Tibial nerve (tissue), 4 donors: ENCODE data around the gene GABRB1.

ENCODE experiments used
- CTCF ChIP-seq, 5 experiments: fragments of 200-600 bp in 3 of 5; fragments of 450-650 bp in 2 of 5; sonication (generic) in 3 of 5; IDR thresholded peaks; one replicate each; pipeline ENCODE4 v1.5.1; 2016 to 2019; ENCODE audit warnings: antibody characterized with exemption in 5 of 5, mild to moderate bottlenecking in 3 of 5, moderate library complexity in 2 of 5
- EP300 ChIP-seq, 2 donors: sonication (generic); formaldehyde crosslinking; IDR thresholded peaks; one replicate each; pipeline ENCODE4 v1.6.1; 2017; ENCODE audit warnings: antibody characterized with exemption in 2 of 2, mild to moderate bottlenecking in 1 of 2
- POLR2A ChIP-seq, 2 donors: fragments of 450-650 bp; IDR thresholded peaks; one replicate each; pipeline ENCODE4 v1.6.1; 2017; ENCODE audit warnings: antibody characterized with exemption in 2 of 2, mild to moderate bottlenecking in 2 of 2, moderate library complexity in 2 of 2

GRCh38 chr4:47075262-47075661 lies 43.9 kb downstream of the GABRB1 start:
- no peak for TF ChIP-seq EP300 (IDR thresholded peaks at IDR 0.05)
- no peak for TF ChIP-seq CTCF (IDR thresholded peaks at IDR 0.05)
- no peak for TF ChIP-seq POLR2A (IDR thresholded peaks at IDR 0.05)
